ENCODE results near the gene CADPS2. TPM values are rescaled to one million over a fixed set of nuclear protein-coding genes. Genes with fewer than 3 reads are reported as not detected.

CADPS2 gene
- total RNA-seq, 6 donors from 2014 or later = 33.3 to 74.7 (median 45.7) TPM

DNA sequence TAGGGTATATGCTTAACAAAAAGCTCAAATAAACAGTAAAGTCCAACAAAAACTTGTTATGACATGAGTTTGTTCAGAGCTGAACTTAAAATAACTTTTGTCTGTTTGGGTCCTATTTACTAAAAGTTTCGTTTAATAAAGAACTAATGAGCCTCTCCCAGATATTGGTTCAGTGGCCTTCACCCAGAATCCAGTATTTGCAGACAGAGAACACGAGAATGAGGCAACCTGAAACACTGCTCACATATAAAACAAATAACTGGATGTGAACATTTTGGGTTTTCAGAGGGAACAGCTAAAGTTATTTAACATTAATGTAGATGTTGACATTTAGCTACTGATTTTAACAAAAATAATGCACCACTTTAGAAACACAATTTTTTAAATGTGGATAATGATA, 285.6 kb downstream of the CADPS2 start:
- no peaks in the 10 kb centered on the region for H3K27me3 ChIP-seq
- 81 to 87% methylated on average over 2 of the region's 2 CpGs for WGBS, 2 donors

DNA sequence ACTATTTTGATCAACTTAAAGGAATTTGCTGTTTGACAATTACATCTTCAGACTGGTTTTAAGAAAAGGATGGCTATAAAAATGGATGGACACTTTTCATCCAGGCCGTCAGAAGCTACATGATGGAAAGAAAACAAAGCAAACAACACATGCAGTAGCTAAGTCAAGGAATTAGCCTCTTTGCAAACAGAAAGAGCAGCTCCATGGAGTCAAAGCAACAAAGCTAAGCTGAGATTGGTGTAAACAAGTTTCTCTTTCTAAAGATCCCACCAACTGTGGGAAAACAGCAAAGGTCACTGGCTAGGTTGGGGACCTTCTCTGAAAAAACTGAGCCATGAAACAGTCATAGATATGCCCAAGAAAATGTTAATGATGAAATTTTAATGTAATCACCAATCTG, 286.2 kb downstream of the CADPS2 start:
- H3K36me3 ChIP-seq = no peaks in the 10 kb centered on the region
- H3K4me3 ChIP-seq = no peak overlapping the region
- H3K27me3 ChIP-seq = no peaks in the 10 kb centered on the region
- H3K4me1 ChIP-seq = no peaks in the 10 kb centered on the region
- ATAC-seq (ENCODE audit: low FRiP score in 2 of 2) = no peak
- WGBS, 2 donors = 90% methylated on average over 1 of the region's 1 CpG
- H3K9me3 ChIP-seq = no peaks in the 10 kb centered on the region
- TF ChIP-seq POLR2A (IDR thresholded peaks at IDR 0.05) = no peak
- TF ChIP-seq, protein P1, sequence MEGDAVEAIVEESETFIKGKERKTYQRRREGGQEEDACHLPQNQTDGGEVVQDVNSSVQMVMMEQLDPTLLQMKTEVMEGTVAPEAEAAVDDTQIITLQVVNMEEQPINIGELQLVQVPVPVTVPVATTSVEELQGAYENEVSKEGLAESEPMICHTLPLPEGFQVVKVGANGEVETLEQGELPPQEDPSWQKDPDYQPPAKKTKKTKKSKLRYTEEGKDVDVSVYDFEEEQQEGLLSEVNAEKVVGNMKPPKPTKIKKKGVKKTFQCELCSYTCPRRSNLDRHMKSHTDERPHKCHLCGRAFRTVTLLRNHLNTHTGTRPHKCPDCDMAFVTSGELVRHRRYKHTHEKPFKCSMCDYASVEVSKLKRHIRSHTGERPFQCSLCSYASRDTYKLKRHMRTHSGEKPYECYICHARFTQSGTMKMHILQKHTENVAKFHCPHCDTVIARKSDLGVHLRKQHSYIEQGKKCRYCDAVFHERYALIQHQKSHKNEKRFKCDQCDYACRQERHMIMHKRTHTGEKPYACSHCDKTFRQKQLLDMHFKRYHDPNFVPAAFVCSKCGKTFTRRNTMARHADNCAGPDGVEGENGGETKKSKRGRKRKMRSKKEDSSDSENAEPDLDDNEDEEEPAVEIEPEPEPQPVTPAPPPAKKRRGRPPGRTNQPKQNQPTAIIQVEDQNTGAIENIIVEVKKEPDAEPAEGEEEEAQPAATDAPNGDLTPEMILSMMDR (IDR thresholded peaks at IDR 0.05) = no peak
- no peak for TF ChIP-seq EP300 (IDR thresholded peaks at IDR 0.05)
- H3K27ac ChIP-seq = no peak overlapping the region
- DNase-seq = no peak

More for the DNA sequence above, 285.6 kb downstream of the CADPS2 start:
- ATAC-seq (ENCODE audit: low FRiP score in 2 of 2) (no peak), DNase-seq (no peak)
- TF ChIP-seq, protein P1 (IDR thresholded peaks at IDR 0.05) = no peak
- TF ChIP-seq POLR2AphosphoS5 (IDR thresholded peaks at IDR 0.05) (no peak), EP300 (IDR thresholded peaks at IDR 0.05) (no peak), POLR2A (IDR thresholded peaks at IDR 0.05) (no peak)
- Histone ChIP-seq H3K27ac (no peak overlapping the region), H3K36me3 (no peaks in the 10 kb centered on the region), H3K4me3 (no peak overlapping the region), H3K4me1 (no peaks in the 10 kb centered on the region), H3K9me3 (no peaks in the 10 kb centered on the region)

GRCh38 chr7:122597277-122597676, 289.0 kb downstream of the CADPS2 start:
- H3K9me3 ChIP-seq = no peaks in the 10 kb centered on the region
- H3K4me3 ChIP-seq = no peak overlapping the region
- TF ChIP-seq, protein P1 (IDR thresholded peaks at IDR 0.05) = no peak
- no peak for TF ChIP-seq POLR2AphosphoS5 (IDR thresholded peaks at IDR 0.05)
- TF ChIP-seq EP300 (IDR thresholded peaks at IDR 0.05) = no peak
- TF ChIP-seq POLR2A (IDR thresholded peaks at IDR 0.05) = no peak
- H3K27ac ChIP-seq = no peak overlapping the region
- no peak for ATAC-seq (ENCODE audit: low FRiP score in 2 of 2)
- no peaks in the 10 kb centered on the region for H3K27me3 ChIP-seq
- no peaks in the 10 kb centered on the region for H3K4me1 ChIP-seq
- H3K36me3 ChIP-seq = no peaks in the 10 kb centered on the region
- DNase-seq = no peak
- WGBS, 2 donors = 79 to 81% methylated on average over 3 of the region's 3 CpGs

GRCh38 chr7:122595885-122596284, 290.4 kb downstream of the CADPS2 start:
- DNase-seq (no peak), ATAC-seq (ENCODE audit: low FRiP score in 2 of 2) (no peak)
- Histone ChIP-seq H3K4me1 (no peaks in the 10 kb centered on the region), H3K9me3 (no peaks in the 10 kb centered on the region), H3K27ac (no peak overlapping the region), H3K36me3 (no peaks in the 10 kb centered on the region), H3K4me3 (no peak overlapping the region), H3K27me3 (no peaks in the 10 kb centered on the region)
- 91 to 100% methylated on average over 1 of the region's 1 CpG for WGBS, 2 donors
- no peak for TF ChIP-seq EP300 (IDR thresholded peaks at IDR 0.05)
- TF ChIP-seq, protein P1 (IDR thresholded peaks at IDR 0.05) = no peak
- no peak for TF ChIP-seq POLR2AphosphoS5 (IDR thresholded peaks at IDR 0.05)
- TF ChIP-seq POLR2A (IDR thresholded peaks at IDR 0.05) = no peak

GRCh38 chr7:122588621-122589020, 297.6 kb downstream of the CADPS2 start:
- Histone ChIP-seq H3K9me3 (no peaks in the 10 kb centered on the region), H3K4me3 (no peak overlapping the region), H3K36me3 (no peaks in the 10 kb centered on the region), H3K27me3 (no peaks in the 10 kb centered on the region), H3K27ac (no peak overlapping the region), H3K4me1 (no peaks in the 10 kb centered on the region)
- WGBS, 2 donors = 96 to 100% methylated on average over 1 of the region's 1 CpG
- DNase-seq (no peak), ATAC-seq (ENCODE audit: low FRiP score in 2 of 2) (no peak)
- TF ChIP-seq POLR2AphosphoS5 (IDR thresholded peaks at IDR 0.05) = no peak
- TF ChIP-seq, protein P1 (IDR thresholded peaks at IDR 0.05) = no peak
- no peak for TF ChIP-seq POLR2A (IDR thresholded peaks at IDR 0.05)
- TF ChIP-seq EP300 (IDR thresholded peaks at IDR 0.05) = no peak
